K562 (cell line): ENCODE data around the gene KRT81. TPM values are rescaled to one million over a fixed set of nuclear protein-coding genes. Genes with fewer than 3 reads are reported as not detected.

ENCODE experiments used
- ATF7 ChIP-seq: fragments of 450-650 bp; IDR thresholded peaks from 2 replicates; pipeline ENCODE4 v1.7.1; 2014; ENCODE audit warnings: mild to moderate bottlenecking, moderate library complexity
- CHCHD3 ChIP-seq: fragments of 250-450 bp; sonication (Bioruptor Pico); IDR thresholded peaks from 2 replicates; pipeline ENCODE4 v2.1.2; 2022; ENCODE audit warnings: mild to moderate bottlenecking
- EWSR1 ChIP-seq: fragments of 450-650 bp; IDR thresholded peaks from 2 replicates; pipeline ENCODE4 v1.6.1; 2018; ENCODE audit warnings: borderline replicate concordance, mild to moderate bottlenecking, low read depth, moderate library complexity; ENCODE audit not compliant: partially characterized antibody
- MAX ChIP-seq: sonication (generic); formaldehyde crosslinking; IDR thresholded peaks from 2 replicates; pipeline ENCODE4 v1.9.0; 2022; ENCODE audit warnings: mild to moderate bottlenecking, missing genetic modification reagents
- MTA3 ChIP-seq: fragments of 450-650 bp; formaldehyde crosslinking; IDR thresholded peaks from 2 replicates; pipeline ENCODE4 v1.6.1; 2017; ENCODE audit warnings: mild to moderate bottlenecking, borderline replicate concordance
- REST ChIP-seq, 2 experiments: fragments of 450-650 bp; formaldehyde crosslinking in 1 of 2; IDR thresholded peaks; 2 replicates each; pipeline versions ENCODE4 v1.4.0 to v1.6.1; 2014 to 2020; ENCODE audit warnings: mild to moderate bottlenecking in 2 of 2, borderline replicate concordance in 1 of 2, low read depth in 1 of 2
- TEAD2 ChIP-seq: fragments of 450-650 bp; IDR thresholded peaks from 2 replicates; pipeline ENCODE4 v1.6.1; 2016; ENCODE audit warnings: missing genetic modification characterization, control low read depth, missing compliant biosample characterization
- TFE3 ChIP-seq: fragments of 450-650 bp; formaldehyde crosslinking; IDR thresholded peaks from 2 replicates; pipeline ENCODE4 v1.4.0; 2020; ENCODE audit warnings: mild to moderate bottlenecking, mixed read lengths
- UBTF ChIP-seq, 2 experiments: IDR thresholded peaks; 2 replicates each; pipeline ENCODE4 v1.6.1; 2012; ENCODE audit warnings: improper control_type of control experiment in 2 of 2, low read depth in 2 of 2, low read length in 2 of 2, borderline replicate concordance in 1 of 2
- VEZF1 ChIP-seq: fragments of 200-800 bp; sonication (Bioruptor generic); IDR thresholded peaks from 2 replicates; pipeline ENCODE4 v1.6.1; 2017; ENCODE audit warnings: missing genetic modification characterization, missing compliant biosample characterization
- ZBTB1 ChIP-seq: sonication (generic); formaldehyde crosslinking; IDR thresholded peaks from 2 replicates; pipeline ENCODE4 v1.8.1; 2023; ENCODE audit warnings: missing genetic modification reagents, low read depth, mild to moderate bottlenecking, borderline replicate concordance
- polyA plus RNA-seq, 8 experiments: library from polyadenylated mRNA; depleted of rRNA in 4 of 8; stranded (reverse) in 5 of 8; unstranded in 3 of 8; fragments of >200 nt; fragmentation: Nextera tagmentation in 2 of 8; fragmentation: Illumina TruSeq in 1 of 8; extraction: Ambion mirVana in 2 of 8; extraction: Trizol in 1 of 8; gene quantifications; 2 replicates each; pipeline versions ENCODE4 v1.2.1 to v1.2.3, GENCODE V29; 2011 to 2014; ENCODE audit warnings: inconsistent platforms in 1 of 8, missing spikeins in 1 of 8
- total RNA-seq, 7 experiments: library from RNA; depleted of rRNA in 6 of 7; stranded (reverse); fragments of >200 nt in 6 of 7; fragmentation: Illumina TruSeq in 2 of 7; extraction: Trizol in 2 of 7; gene quantifications; 2 replicates each; pipeline versions ENCODE4 v1.2.1 to v1.2.3, GENCODE V29; 2011 to 2021; ENCODE audit warnings: low replicate concordance in 1 of 7

KRT81 gene
- total and polyA plus RNA-seq, 9 of the 15 experiments (the other 6 are each of a cell fraction or from before 2014, with no cell fraction given): 0.27 TPM; not detected in 8

- TF ChIP-seq VEZF1 (peak; percentile 40), REST (IDR thresholded peaks at IDR 0.05; ENCODE audit: borderline replicate concordance) (peak; percentile 90), REST (CRISPR knock-in tag; IDR thresholded peaks at IDR 0.05; ENCODE audit: low read depth) (peak; percentile 84), MTA3 (no peak), EWSR1 (no peak), ATF7 (no peak), ZBTB1 (CRISPR knock-in tag) (no peak), UBTF (IDR thresholded peaks at IDR 0.05; ENCODE audit: borderline replicate concordance in 1 of 2, low read depth in 2 of 2, low read length in 2 of 2) (no peak), TEAD2 (no peak), MAX (CRISPR knock-in tag) (no peak), TFE3 (CRISPR knock-in tag) (no peak), CHCHD3 (CRISPR knock-in tag) (no peak)
These were observed 9.7 kb upstream of the KRT81 start (continued) for GRCh38 chr12:52300796-52301691.
